SK-N-DZ (cell line): ENCODE data around the gene RPAP3.

ENCODE experiments used
- DNase-seq: peaks from one replicate; pipeline ENCODE4 v3.0.0-alpha.2; 2015; ENCODE audit warnings: low spot score

Gene RPAP3

DNA sequence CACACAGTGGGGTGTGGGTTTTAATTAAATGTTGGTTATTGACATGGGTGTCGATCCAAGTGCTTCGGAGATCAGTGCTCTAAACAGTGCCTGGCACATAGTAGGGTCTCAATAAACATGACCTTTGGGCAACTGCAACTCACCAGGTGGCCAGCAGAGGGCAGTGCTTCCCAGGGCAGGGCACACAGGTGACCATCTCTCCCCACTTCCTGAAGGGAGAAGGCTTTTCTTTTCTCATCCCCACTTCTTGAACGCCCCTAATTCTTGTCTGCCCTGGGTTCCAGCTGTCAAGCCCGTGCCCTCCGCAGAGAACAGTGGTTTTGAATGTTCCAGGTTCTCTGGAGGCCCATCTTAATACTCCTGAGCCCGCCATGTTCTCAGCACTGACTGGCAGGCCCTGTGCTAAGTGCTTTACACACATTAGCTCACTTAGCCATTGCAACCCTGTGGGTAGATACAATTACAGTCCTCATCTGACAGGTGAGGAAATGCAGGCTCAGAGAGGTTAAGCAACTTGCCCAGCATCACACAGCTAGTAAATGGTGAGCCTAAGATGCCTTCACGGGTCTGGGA is 36.5 kb upstream of the RPAP3 start:
- no peak for DNase-seq

DNA sequence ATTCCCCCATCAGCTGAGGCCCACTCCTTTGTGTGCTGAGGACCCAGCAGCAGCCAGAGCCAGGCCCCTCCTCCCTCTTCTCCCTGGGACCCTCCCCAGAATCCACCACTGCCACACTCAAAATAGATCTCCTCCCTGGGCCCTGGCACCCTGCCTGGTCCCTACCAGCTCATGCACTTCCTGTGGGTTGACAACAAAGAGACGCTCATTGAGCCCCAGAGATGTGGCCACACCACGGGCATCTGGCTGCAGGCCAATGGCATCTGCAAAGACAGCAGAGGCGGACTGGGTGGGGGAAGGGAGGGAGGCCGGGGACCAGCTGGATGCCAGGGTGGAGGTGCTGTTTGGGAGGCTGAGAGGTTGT is 35.5 kb upstream of the RPAP3 start:
- no peak for DNase-seq

DNA sequence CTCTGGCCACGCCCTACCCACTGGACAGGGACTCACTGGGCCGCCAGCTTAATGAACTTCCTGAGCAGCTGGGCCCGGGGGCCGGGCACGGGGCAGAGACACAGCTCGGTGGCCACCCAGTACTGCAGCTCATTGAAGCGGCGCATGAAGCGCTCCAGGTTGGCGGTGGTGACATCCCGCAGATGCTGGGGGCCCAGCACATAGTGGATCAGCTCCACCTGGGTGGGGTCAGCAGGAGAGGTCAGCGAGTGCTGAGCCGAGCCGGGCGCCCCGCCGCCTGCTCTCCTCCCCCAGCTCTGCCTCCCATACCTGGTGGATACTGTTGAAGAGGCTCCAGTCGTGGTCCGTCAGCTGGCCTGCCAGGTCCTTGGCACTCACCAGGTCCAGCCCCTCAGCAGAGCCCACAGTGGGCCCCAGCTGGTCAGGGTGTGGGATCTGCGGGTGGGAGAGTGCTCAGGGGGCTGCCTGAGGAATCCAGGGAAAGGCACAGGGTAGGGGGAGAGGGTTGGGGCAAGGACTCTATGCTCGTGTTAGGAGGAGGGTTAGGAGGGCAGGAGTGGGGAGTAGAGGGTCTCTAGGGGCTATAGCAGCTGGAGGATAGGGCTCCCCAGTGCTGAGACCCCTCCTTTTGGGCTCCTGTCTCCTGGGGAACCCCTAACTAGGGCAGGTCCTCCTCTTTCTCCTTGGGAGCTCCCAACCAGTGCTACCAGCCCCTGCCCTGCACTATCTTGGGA is 34.9 kb upstream of the RPAP3 start:
- DNase-seq, result no peak

DNA sequence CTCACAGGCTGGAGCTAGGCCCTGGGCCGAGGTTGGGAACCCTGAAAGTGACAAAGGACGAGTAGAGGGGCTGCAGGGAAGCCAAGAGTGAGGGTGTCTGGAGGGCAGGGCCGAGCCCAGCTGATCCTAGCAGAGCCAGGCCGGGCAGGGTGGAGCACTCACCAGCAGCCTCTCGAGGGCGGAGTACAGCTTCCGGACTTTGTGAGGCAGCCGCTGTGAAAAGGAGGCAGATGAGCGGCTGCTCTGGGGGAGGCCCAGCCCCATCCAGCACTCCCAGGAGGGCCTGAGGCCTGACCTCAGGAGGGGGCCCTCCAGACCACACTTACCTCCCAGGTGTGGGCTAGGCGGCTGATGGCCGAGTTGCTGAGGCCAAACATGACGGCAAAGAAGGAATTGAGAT is 34.1 kb upstream of the RPAP3 start:
- no peak for DNase-seq

DNA sequence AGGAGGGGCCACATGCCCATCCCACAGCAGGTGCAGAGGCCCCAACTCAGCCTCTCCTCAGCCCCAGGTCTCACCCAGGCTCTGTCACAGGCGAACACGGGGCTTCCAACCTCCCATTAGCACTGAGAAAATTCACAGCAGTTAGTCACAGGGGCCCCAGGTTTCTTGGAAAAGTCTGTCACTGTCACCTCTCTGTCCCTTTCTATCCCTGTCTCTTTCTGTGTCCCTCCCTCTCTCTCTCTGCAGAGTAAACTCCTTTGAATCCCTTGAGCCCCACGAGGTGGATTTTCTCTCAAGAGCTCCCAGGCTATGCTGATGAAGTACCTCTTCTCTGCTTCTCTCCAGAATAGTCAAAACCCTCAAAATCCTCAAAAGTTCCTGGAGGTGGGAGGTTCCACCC is 33.5 kb upstream of the RPAP3 start:
- no peak for DNase-seq

DNA sequence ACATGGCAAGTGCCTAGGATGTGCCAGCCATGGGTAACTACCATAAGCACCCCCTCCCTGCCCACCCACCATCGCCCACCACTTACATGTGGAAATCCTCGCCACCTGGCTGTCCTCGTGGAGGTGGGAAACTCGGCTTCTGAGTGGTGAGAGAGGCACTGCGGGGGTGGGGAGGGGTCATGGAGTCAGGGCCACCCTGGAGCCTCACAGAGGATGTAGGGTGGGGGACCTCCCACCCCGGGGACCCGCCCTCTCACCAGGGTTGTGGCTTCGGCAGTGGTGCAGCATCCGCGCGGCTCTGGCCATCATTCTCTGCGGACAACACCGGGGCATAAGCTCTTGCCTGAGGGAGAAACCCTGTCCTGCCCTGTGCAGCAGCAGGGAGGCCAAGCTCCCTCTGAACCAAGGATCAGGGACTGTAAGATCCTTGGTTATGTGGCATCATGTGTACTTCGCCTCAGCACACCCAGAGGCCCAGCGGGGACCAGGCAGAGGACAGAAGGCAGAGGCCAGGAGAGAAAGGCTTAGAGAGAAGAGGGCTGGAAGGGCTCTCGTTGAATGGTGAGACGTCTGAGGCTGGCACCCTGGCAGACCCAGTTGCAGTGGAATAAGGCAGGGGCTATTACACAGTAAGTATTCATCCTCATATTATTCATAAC is 32.2 kb upstream of the RPAP3 start:
- no peak for DNase-seq

DNA sequence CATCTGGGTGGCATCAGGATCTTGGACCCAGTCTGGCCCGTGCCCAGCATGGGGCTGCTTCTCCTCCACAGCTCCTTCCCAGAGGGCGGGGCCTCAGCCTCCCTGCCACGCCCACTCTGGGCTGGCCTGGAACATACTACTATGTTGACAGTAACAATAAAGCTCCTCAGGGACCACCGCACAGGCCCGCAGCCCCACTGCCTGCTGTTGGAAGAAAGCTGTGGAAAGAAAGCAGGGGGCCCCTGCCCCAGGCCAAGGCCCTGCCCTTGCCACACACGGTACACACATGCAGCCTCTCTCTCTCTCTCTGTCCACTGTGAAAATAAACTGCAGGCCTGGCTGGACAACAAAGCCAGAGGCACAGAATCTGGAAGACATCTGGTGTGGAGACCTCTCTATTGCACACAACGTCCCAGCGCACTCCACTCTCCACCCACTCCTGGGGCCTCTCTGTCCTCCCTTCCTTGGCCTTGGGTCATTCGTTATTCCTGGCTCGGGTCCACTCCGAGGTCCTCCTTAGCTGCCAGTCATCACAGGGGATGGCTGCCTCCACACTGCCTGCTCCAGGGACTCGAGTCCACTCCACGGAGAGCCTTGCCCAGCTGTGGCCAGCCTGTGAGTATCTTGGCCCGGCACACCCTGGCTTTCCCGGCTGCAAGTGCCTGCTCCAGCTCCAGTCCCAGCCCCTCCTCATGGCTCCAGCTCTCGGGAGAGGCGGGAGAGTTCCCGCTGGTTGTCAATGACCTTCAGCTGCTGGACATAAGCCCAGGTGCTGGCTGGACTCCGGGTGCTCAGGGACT is 31.2 kb upstream of the RPAP3 start:
- DNase-seq, result peak; percentile 41

DNA sequence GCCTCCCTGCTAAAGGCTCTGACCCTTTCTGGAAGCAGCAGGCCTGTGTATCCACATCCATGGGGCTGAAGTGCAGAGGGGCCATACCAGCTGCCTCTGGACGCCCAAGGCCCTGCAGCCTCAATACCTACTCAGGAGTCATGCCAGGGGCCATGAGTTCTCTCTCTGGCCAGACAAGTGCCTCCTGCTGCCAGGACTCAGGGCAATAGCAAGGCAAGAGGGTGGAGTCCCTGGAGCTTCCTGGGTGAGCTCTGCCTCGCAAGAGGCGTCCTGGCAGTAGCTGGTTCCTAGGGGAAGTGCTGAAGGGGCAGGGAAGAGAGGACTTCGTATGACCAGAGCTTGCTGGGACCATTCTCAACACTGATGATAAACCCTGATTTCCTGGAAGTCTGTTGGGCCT is 30.4 kb upstream of the RPAP3 start:
- DNase-seq, result no peak

DNA sequence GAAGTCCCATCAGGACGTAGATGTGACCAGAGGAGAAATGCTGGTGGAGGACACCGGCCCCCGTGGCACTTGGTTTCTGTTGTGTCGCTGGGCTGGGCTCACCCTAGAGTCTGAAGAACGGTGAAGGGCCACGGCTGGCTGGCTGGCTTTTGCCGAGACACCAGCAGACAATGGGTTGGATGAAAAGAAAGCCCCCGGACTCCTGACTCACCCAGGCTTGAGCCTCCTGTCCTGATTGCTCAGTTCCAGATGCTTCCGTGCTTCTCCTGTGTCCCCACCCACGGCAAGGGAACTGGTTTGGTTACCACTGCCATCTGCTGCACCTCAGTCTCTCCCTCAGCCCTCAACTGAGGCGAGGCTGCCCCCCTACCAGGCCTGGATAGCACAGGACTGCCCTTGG is 29.8 kb upstream of the RPAP3 start:
- no peak for DNase-seq

DNA sequence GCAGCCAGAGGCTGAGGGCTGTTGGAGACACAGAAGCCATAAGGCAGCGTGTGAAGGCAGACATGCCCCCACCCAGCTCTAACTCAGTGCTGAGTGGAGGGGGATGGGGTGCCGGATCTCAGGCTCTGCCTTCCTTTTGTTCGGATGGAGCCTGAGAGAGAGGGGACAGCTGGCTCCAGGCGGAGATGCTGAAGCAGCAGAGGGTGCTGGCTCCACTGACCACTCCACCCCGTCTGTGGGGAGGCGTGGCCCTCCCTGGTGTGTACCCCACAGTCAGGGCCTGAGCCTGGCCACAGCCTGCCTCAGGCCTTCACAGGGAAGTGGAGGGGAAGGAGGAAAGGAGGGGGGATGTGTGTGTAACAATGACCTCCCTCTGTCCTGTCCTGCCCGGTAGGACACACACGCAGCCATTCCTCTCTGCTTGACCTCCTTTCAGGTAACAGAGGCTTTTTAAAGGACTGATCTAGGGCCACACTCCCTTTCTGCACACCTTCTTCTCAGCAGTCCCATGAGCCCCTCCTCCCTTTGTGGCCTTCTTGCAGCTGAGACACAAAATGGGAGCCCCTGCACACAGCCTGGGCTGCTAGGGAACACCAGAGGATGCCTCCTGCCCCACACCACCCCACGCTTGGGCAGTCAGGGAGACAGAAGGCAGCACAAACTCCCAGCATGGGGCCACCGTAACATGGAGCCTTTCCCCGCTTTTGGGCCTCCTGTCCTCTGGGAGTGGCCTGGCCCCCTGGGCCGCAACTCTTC is 29.1 kb upstream of the RPAP3 start:
- DNase-seq, result peak; percentile 44

DNA sequence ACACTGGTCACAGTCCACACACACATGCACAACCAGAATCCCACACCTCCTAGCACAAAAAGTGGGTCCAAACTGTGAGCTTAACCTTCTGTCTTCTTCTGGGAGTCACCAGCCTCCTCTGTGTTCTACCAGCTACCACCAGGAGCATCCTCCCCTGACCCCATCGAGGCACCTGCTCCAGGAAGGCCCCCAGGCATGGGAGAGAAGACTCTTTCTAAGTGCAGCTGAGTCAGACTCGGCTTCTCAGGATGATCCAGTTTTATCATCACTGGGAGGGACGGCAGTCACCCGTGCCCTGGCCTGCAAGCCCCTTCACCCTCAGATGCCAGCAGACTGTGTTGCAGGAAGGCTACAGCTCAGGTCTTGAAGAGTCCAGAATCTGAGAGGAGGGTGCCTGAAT is 27.3 kb upstream of the RPAP3 start:
- no peak for DNase-seq

DNA sequence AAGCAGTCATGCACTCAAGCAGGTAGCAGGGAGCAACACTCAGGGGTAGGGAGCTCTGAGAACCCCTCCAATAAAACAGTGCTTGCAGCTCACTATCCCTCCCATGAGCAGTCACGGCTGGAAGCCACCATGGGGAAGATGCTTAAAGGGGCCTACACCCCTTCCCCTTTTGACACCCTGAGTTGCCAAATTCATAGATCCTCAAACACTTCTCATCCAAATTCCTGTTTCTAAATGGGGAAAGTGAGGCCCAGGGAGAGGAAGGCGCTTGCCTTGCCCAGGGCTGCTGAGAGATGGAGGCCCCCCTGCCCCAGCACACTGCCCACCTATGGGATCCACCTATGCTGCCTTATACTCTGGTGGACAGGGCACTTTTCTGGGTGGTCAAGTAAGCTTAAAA is 26.7 kb upstream of the RPAP3 start:
- no peak for DNase-seq

DNA sequence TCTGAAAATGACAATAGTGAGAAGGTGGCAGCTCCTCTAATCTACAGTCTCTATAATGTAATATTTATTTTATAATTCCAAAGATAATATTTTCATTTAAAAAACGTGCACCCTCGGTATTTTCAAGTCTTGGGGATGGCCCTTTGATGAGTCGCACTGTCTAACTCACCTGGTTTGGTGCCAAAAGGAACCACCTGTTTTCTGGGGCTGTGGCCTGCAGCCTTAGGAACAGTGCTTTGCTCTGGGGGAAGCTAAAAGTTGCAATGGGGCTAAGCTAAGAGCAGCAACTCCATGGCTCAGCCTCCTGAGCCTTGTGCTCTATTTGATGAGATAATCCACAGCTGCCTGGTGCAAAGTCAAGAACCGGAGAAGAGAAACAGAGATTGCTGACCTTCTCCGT is 25.9 kb upstream of the RPAP3 start:
- DNase-seq, result no peak

DNA sequence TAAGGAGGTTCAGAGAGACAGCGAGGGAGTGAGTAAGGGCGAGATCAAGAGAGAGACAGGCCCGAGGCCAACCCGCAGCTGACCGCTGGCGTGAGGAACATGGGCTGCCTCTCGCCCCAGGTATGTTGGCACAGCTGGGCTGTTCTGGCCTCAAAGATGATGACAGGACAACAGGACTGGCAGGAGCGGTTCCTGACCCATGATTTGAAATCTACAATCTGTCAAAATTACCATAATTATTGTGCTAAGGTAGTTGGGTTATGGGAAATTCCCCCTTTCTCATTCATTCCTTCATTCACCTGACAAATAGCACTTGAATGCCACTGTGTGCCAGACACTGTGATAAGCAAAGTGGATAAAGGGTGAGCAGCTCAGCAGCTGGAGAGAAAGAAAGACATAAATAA is 24.5 kb upstream of the RPAP3 start:
- no peak for DNase-seq

DNA sequence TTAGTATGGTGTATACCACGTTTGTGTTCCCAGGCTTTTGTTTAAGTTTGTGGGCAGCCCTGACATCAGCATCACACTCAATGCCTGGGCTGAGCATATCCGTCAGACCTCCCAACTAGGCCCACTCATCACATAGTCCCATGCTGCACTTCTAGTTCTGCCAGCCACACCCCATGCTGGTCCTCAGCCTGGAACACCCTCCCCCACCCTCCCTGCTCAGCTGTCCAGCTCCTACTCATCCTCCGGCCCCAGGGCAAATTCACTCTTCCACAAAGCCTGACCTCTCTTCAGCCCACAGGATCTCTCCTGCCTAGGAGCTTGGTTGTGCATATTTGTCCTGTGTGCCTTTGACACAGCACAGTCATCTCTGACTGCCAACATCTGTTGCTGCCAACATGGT is 23.4 kb upstream of the RPAP3 start:
- DNase-seq, result no peak

DNA sequence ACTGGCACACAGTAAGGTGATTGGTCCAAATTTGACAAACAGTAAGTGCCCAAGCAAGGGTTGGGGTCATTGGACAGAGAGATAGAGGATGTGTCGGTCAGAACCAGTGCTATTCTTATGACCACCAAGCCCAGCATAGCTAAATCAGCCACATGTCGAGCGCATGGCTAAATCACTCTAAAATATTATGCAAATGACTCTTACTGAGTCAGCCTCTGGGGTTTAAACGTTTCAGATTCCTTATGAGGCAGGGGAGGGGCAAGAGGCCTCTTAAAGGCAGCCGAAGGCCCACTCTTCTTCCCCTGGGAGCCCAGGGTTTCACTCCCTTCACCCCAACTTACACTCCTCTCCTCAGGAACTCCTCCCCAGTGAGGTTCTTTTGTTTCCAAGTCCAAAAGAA is 20.1 kb upstream of the RPAP3 start:
- no peak for DNase-seq

DNA sequence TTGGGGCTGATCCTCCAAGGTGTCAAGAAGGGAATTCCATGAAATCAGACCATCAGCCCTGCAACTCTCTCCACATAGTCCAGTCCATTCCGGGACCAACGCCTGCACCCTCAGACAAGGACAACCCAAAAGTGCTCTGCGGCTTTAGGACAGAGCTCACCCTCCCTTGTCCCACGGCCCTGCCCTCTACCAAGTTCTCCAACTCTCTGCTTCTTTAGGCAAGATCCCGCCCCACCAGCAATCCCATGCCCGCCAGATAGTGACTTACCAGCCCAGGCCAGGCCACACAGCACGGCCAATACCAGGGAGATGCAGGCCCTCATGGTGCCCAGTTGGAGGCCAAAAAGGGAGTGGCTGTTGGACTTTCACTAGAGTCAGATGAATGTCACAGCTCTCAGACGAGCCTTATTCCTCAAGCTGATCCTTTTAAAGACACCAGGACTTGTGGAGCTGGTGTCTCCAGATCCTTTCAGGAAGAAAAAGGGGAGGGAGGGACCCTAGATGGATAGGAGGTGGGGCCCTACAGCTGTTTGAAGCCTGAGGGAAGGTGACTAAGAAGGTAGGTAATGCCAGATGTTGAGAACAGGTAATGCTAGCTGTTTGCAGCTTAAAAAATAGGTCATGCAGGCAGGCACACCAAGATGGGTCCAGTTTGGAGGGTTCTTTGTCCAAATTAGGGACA is 19.4 kb upstream of the RPAP3 start, which contains the start of gene ENDOU:
Gene ENDOU, minus strand, starts transcription at position 400 of the 682 bp plus-strand sequence. Its CDS starts 77 bp downstream, at position 323.
- DNase-seq, result no peak

DNA sequence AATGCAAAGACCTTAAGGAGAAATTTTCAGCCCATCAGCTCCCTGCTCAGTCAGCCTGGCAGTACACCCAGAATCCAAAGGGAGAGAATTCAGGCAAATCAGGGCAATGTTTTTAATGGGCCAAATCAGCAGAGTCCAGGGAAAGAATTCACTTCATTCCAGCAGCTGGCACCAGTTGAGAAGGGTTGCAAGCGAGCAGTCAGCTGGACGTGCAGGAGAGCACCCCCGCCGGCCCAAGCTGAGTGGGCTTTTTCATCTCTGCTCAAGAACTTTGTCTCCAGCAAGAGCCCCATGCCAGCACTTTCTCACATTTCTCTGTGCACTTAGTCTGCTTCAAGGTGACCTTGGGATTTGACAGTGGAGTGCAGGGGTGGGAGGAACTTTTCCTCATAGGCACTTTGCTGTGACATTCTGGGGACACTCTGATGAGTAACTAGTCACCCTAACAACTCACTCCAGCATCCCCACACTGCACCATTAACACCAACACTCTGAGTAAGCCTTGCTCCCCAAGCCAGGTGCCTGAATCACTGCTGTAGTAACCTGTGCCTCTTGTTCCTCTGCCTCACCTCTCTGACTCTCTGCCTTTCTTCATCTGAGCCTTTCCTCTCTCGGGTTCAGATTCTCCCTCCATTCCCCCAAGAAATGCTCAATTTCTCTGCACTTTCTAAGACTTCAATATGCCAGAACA is 17.3 kb upstream of the RPAP3 start:
- no peak for DNase-seq

DNA sequence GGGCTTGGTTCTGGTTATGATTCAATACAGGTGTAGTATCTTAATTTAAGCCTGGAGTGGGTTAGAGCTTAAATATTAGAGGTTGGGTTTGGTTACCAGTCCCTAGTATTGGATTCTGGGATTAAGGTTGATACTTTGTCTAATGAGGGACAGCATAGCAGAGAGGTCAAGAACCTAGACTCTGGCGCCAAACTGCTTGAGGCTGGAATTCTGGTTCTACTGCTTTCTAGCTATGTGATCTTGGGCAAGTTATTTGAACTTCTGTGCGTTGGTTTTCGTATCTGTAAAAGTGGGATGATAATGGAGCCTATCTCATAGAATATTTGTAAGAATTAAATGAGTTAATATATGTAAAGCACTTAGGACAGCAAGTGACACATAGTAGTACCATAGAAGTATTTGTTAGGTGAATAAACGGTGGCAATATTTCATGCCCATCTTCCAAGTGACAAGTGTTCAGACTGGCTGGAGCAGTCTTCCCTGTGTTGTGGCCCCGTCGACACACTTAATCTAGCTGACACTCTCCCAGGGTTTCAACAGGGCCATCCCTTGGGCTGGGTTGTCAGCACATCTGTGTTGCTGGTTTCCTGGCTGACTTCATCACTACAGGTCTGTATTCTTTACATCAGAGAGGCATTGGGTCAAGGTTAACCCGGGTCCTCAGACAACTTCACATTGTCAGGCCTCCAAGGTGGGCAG is 16.5 kb upstream of the RPAP3 start:
- no peak for DNase-seq
